ENCODE measurements around the gene MACROD1. TPM values are rescaled to one million over a fixed set of nuclear protein-coding genes. Genes with fewer than 3 reads are reported as not detected.

Gene MACROD1
- total RNA-seq, 5 donors from 2014 or later (not counting 1 experiment from before 2014, with no cell fraction given) = 6.0 to 14.8 (median 10.4) TPM

DNA sequence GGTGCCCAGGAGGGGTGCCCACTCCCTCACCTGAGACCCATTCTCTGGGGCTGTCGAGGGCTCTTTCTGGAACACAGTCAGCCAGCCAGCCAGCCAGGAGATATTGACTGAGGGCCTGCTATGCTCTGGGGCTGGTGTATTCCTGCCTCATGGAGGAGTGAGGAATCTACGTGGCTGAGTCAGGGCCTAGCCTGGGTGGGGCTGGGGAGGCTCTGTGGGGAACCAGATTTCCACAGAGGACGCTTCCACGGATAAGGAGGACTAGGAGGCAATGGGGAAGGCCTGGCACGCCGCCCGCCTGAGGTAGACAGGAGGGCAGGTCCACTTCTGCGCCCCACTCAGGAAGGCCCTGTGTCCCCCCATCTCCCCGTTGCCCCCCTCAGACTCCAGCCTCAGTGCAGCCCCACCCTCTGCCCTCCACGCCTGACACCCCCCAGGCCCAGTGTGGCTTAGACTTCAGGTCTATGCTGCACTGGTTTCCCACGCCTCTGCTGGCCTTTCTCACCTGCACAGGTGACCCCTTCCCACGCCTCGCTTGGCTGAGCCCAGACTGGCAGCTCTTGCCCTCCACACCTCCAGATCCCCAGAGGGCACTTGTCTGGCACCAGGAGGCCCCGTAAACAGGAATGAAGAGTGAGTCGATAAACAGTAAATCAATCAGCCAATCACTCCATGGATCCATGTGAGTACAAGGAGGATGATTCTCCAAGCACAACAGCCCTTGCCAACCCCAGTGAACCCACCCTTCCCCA lies 37.5 kb downstream of the MACROD1 start:
- Mint-ChIP-seq H3K27ac (no peak overlapping the region), H3K27me3 (no peaks in the 10 kb centered on the region), H3K36me3 (no peaks in the 10 kb centered on the region), H3K9me3 (no peaks in the 10 kb centered on the region), H3K4me3 (no peak overlapping the region), H3K4me1 (peaks cover 4 to 15% (median 5%) of the 10 kb centered on the region in 3 donors)
- CTCF ChIA-PET = interaction anchor here in 1 of 2 donors (0.6 kb wide), 1 partner anchor 872 kb away, joined by 4 read pairs; no protein-coding TSS in a partner anchor
- DNase-seq (no peak), ATAC-seq (replicated peaks in 1 of 4) (no peak)
- Histone ChIP-seq H3K9me3 (no peaks in the 10 kb centered on the region), H3K27ac (ENCODE audit: low read length) (no peak overlapping the region), H3K27me3 (replicated peaks in 1 of 2; ENCODE audit: control insufficient read depth in 2 of 2, extremely low read depth in 1 of 2, insufficient read depth in 2 of 2, low read length in 1 of 2) (no peaks in the 10 kb centered on the region), H3K4me3 (ENCODE audit: control insufficient read depth in 1 of 2, extremely low read depth in 1 of 2, low read length in 1 of 2) (no peak overlapping the region), H3K4me1 (ENCODE audit: control insufficient read depth in 1 of 2, extremely low read depth in 1 of 2, insufficient read depth in 2 of 2, low read length in 2 of 2) (peaks cover 5 to 7% of the 10 kb centered on the region in 2 experiments), H3K36me3 (ENCODE audit: control insufficient read depth in 2 of 2, extremely low read depth in 1 of 2, insufficient read depth in 1 of 2, low read length in 1 of 2) (no peaks in the 10 kb centered on the region)
- POLR2A ChIA-PET = no interaction called here
- WGBS (ENCODE audit: insufficient coverage) = 87% methylated on average over 5 of the region's 15 CpGs

DNA sequence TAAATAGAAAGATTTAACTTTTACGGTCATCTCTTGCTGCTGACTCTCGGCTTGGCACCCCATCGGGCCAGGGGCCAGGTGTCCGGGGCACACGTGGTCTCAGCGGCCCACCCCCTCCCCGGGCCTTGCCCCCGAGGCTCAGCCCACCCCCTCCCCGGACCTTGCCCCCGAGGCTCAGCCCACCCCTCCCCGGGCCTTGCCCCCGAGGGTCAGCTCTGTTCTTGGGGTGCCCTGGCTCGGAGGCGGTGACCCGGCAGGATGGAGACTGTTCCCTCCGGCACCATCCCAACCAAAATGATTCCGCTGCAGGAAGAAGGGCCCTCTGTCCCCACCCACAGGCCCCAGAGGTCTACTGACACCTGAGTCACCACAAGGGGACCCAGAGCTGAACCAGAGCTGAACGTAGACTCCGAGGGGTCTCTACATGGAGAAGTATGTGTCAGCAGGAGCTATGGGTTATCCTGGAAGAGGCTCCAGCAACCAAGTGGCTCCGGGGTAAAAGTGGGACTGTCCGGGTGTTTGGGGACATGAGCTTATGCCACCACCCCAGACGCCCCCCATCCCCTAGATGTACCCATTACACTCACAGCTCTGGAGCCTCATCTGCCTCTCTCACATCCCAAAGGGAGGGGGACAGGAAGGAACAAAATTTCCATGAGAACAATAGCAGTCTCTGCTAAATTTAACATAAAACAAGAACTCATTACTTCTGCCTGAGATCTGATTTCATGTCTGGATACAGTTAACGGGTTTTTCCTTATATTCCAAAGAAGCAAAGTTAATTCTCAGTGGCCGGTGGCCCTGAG lies 38.4 kb downstream of the MACROD1 start:
- ATAC-seq (replicated peaks in 1 of 4) (no peak), DNase-seq (no peak)
- no peaks in the 10 kb centered on the region for H3K9me3 Mint-ChIP-seq
- no peaks in the 10 kb centered on the region for H3K9me3 ChIP-seq
- H3K27ac ChIP-seq (ENCODE audit: low read length) = no peak overlapping the region
- H3K27me3 ChIP-seq (replicated peaks in 1 of 2; ENCODE audit: control insufficient read depth in 2 of 2, extremely low read depth in 1 of 2, insufficient read depth in 2 of 2, low read length in 1 of 2) = no peaks in the 10 kb centered on the region
- H3K36me3 ChIP-seq (ENCODE audit: control insufficient read depth in 2 of 2, extremely low read depth in 1 of 2, insufficient read depth in 1 of 2, low read length in 1 of 2) = no peaks in the 10 kb centered on the region
- ChIA-PET POLR2A (no interaction called here), CTCF (interaction anchor here (0.6 to 0.7 kb wide), 2 partner anchors 29 to 871 kb away, joined by 3 to 4 read pairs; no protein-coding TSS in a partner anchor)
- no peak overlapping the region for H3K27ac Mint-ChIP-seq
- H3K4me1 Mint-ChIP-seq = peaks cover 4 to 15% (median 5%) of the 10 kb centered on the region in 3 donors
- peaks cover 5 to 7% of the 10 kb centered on the region in 2 experiments for H3K4me1 ChIP-seq (ENCODE audit: control insufficient read depth in 1 of 2, extremely low read depth in 1 of 2, insufficient read depth in 2 of 2, low read length in 2 of 2)
- no peaks in the 10 kb centered on the region for H3K27me3 Mint-ChIP-seq
- no peaks in the 10 kb centered on the region for H3K36me3 Mint-ChIP-seq
- no peak overlapping the region for H3K4me3 Mint-ChIP-seq
- WGBS (ENCODE audit: insufficient coverage) = 86% methylated on average over 8 of the region's 24 CpGs
- no peak overlapping the region for H3K4me3 ChIP-seq (ENCODE audit: control insufficient read depth in 1 of 2, extremely low read depth in 1 of 2, low read length in 1 of 2)

DNA sequence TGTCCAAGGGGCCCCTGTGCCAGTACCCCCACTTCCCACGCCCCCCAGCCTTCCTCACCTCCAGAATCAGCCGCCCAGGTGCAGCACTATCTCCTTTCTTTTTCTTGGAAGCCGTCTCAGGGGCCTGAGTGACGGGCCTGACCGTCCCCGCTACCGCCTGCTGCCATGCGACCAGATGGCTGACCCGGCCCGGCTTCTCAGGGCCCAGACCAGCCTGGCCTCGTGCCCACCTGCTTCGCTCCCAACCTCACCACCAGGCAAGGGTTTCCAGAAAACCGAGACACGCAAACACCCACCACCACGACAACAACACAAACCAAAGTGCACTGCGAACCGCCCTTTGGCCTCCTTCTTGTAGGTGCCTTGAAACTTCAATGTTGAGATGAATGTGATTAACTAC lies 39.1 kb downstream of the MACROD1 start:
- H3K36me3 ChIP-seq (ENCODE audit: control insufficient read depth in 2 of 2, extremely low read depth in 1 of 2, insufficient read depth in 1 of 2, low read length in 1 of 2) = peaks cover 0 to 2% of the 10 kb centered on the region in 2 donors
- no peak overlapping the region for H3K4me3 Mint-ChIP-seq
- CTCF ChIA-PET = interaction anchor here in 1 of 2 donors (0.7 kb wide), 1 partner anchor 30 kb away, joined by 3 read pairs; no protein-coding TSS in a partner anchor
- no peaks in the 10 kb centered on the region for H3K27me3 ChIP-seq (replicated peaks in 1 of 2; ENCODE audit: control insufficient read depth in 2 of 2, extremely low read depth in 1 of 2, insufficient read depth in 2 of 2, low read length in 1 of 2)
- H3K27ac Mint-ChIP-seq = no peak overlapping the region
- H3K27ac ChIP-seq (ENCODE audit: low read length) = no peak overlapping the region
- no peaks in the 10 kb centered on the region for H3K27me3 Mint-ChIP-seq
- no peaks in the 10 kb centered on the region for H3K9me3 ChIP-seq
- H3K36me3 Mint-ChIP-seq = no peaks in the 10 kb centered on the region
- peaks cover 4 to 7% of the 10 kb centered on the region in 2 experiments for H3K4me1 ChIP-seq (ENCODE audit: control insufficient read depth in 1 of 2, extremely low read depth in 1 of 2, insufficient read depth in 2 of 2, low read length in 2 of 2)
- H3K4me1 Mint-ChIP-seq = peaks cover 4 to 15% (median 5%) of the 10 kb centered on the region in 3 donors
- POLR2A ChIA-PET = no interaction called here
- WGBS (ENCODE audit: insufficient coverage) = 83% methylated on average over 14 of the region's 17 CpGs
- DNase-seq = no peak
- H3K9me3 Mint-ChIP-seq = no peaks in the 10 kb centered on the region
- no peak overlapping the region for H3K4me3 ChIP-seq (ENCODE audit: control insufficient read depth in 1 of 2, extremely low read depth in 1 of 2, low read length in 1 of 2)
- ATAC-seq (replicated peaks in 1 of 4) = no peak

DNA sequence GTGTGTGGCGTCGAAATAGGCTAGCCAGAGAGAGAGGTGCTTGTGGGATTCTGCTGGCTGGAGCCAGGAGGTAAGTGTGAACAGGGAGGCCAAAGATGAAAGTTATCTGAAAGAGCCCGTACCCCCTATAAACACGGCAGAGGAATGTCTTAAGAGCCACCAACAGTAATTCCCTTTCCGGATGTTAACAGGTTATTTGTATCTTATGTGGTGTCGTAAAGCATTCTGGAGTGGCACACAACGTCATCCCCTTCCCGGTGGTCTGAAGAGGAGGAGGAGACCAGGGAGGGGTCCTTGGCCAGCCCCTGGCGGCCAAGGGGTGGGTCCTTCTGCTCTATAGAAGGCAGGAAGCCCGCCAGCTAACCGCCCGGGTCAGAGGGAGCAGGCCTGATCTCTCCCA lies 39.5 kb downstream of the MACROD1 start:
- no peak overlapping the region for H3K4me3 ChIP-seq (ENCODE audit: control insufficient read depth in 1 of 2, extremely low read depth in 1 of 2, low read length in 1 of 2)
- Mint-ChIP-seq H3K36me3 (no peaks in the 10 kb centered on the region), H3K9me3 (no peaks in the 10 kb centered on the region), H3K4me1 (peaks cover 4 to 15% (median 5%) of the 10 kb centered on the region in 3 donors), H3K4me3 (no peak overlapping the region), H3K27me3 (no peaks in the 10 kb centered on the region), H3K27ac (no peak overlapping the region)
- POLR2A ChIA-PET = no interaction called here
- CTCF ChIA-PET = no interaction called here
- peaks cover 0 to 2% of the 10 kb centered on the region in 2 donors for H3K36me3 ChIP-seq (ENCODE audit: control insufficient read depth in 2 of 2, extremely low read depth in 1 of 2, insufficient read depth in 1 of 2, low read length in 1 of 2)
- DNase-seq = no peak
- 88% methylated on average over 5 of the region's 12 CpGs for WGBS (ENCODE audit: insufficient coverage)
- no peaks in the 10 kb centered on the region for H3K9me3 ChIP-seq
- H3K27ac ChIP-seq (ENCODE audit: low read length) = no peak overlapping the region
- H3K27me3 ChIP-seq (replicated peaks in 1 of 2; ENCODE audit: control insufficient read depth in 2 of 2, extremely low read depth in 1 of 2, insufficient read depth in 2 of 2, low read length in 1 of 2) = no peaks in the 10 kb centered on the region
- H3K4me1 ChIP-seq (ENCODE audit: control insufficient read depth in 1 of 2, extremely low read depth in 1 of 2, insufficient read depth in 2 of 2, low read length in 2 of 2) = peaks cover 4 to 7% of the 10 kb centered on the region in 2 experiments
- no peak for ATAC-seq (replicated peaks in 1 of 4)

DNA sequence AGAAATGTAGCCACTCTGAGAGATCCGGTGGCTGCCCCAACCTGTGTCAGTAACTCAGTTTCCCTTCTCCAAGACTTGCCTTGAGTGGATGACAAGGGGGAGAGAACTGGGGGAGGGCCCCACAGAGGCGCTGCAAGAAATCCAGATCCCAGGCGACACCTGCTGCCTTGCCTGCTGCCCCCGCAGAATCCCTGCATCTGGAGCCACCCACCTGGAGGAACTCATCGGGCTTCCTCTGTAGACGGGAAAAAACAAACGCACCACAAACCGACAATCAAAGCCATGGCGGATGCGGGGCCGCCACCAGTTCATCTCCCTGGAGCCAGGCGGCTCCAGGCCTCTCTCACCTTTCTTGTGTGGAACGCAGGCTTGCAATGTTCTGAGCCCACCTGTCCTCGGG lies 40.2 kb downstream of the MACROD1 start:
- Mint-ChIP-seq H3K9me3 (no peaks in the 10 kb centered on the region), H3K4me1 (peaks cover 4 to 15% (median 5%) of the 10 kb centered on the region in 3 donors), H3K27ac (no peak overlapping the region), H3K4me3 (no peak overlapping the region), H3K27me3 (no peaks in the 10 kb centered on the region), H3K36me3 (no peaks in the 10 kb centered on the region)
- H3K27me3 ChIP-seq (replicated peaks in 1 of 2; ENCODE audit: control insufficient read depth in 2 of 2, extremely low read depth in 1 of 2, insufficient read depth in 2 of 2, low read length in 1 of 2) = no peaks in the 10 kb centered on the region
- peak in 1 of 35 experiments; percentile 8 for DNase-seq
- H3K4me1 ChIP-seq (ENCODE audit: control insufficient read depth in 1 of 2, extremely low read depth in 1 of 2, insufficient read depth in 2 of 2, low read length in 2 of 2) = peaks cover 4 to 7% of the 10 kb centered on the region in 2 experiments
- ChIA-PET CTCF (no interaction called here), POLR2A (no interaction called here)
- WGBS (ENCODE audit: insufficient coverage) = 33% methylated on average over 14 of the region's 14 CpGs
- H3K36me3 ChIP-seq (ENCODE audit: control insufficient read depth in 2 of 2, extremely low read depth in 1 of 2, insufficient read depth in 1 of 2, low read length in 1 of 2) = peaks cover 0 to 2% of the 10 kb centered on the region in 2 donors
- H3K4me3 ChIP-seq (ENCODE audit: control insufficient read depth in 1 of 2, extremely low read depth in 1 of 2, low read length in 1 of 2) = no peak overlapping the region
- no peaks in the 10 kb centered on the region for H3K9me3 ChIP-seq
- no peak overlapping the region for H3K27ac ChIP-seq (ENCODE audit: low read length)
- ATAC-seq (replicated peaks in 1 of 4) = no peak

DNA sequence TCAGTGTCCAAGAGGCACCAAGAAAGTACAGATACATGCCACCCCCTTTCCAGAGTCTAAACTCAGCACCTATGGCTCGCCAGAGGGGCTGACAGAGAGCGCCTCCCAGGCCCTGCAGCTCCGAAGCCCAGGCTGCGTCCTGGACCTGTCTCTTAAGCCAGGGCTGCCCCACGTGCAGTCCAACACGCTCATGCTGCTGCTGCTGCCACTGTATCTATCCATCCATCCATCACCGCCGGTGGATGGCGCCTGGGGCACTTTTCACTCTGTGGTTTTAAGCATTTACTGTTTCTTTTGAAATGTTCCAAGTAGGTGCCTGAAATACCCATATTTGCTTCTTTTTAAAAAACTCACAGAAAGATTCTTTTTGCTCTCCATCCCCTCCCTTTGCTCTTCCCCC lies 41.8 kb downstream of the MACROD1 start:
- POLR2A ChIA-PET = no interaction called here
- Histone ChIP-seq H3K27ac (ENCODE audit: low read length) (no peak overlapping the region), H3K36me3 (ENCODE audit: control insufficient read depth in 2 of 2, extremely low read depth in 1 of 2, insufficient read depth in 1 of 2, low read length in 1 of 2) (peaks cover 0 to 2% of the 10 kb centered on the region in 2 donors), H3K9me3 (no peaks in the 10 kb centered on the region), H3K4me3 (ENCODE audit: control insufficient read depth in 1 of 2, extremely low read depth in 1 of 2, low read length in 1 of 2) (no peak overlapping the region), H3K4me1 (ENCODE audit: control insufficient read depth in 1 of 2, extremely low read depth in 1 of 2, insufficient read depth in 2 of 2, low read length in 2 of 2) (peaks cover 4 to 7% of the 10 kb centered on the region in 2 experiments), H3K27me3 (replicated peaks in 1 of 2; ENCODE audit: control insufficient read depth in 2 of 2, extremely low read depth in 1 of 2, insufficient read depth in 2 of 2, low read length in 1 of 2) (no peaks in the 10 kb centered on the region)
- Mint-ChIP-seq H3K27me3 (no peaks in the 10 kb centered on the region), H3K4me3 (no peak overlapping the region), H3K36me3 (no peaks in the 10 kb centered on the region), H3K9me3 (no peaks in the 10 kb centered on the region), H3K4me1 (peaks cover 4 to 15% (median 5%) of the 10 kb centered on the region in 3 donors), H3K27ac (no peak overlapping the region)
- WGBS (ENCODE audit: insufficient coverage) = 92% methylated on average over 9 of the region's 9 CpGs
- DNase-seq (no peak), ATAC-seq (replicated peaks in 1 of 4) (no peak)
- CTCF ChIA-PET = no interaction called here
